ENCODE data around the gene MCOLN3.

DNA sequence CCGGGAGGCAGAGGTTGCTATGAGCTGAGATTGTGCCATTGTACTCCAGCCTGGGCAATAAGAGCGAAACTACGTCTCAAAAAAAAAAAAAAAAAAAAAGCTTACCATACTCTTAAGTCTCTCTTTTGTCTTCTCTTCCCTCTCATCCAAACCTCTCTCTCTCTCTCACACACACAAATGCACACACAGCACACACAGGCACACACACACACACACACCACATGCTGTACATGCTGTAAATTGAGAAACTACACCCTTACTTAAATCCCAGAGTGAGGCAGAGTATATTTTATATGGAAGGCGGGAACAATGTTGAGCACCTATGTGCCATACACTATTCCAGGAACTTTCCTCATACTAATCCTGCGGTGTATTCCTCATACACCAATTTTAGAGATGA, 6.5 kb downstream of the MCOLN3 start:
- TF ChIP-seq ZNF391 (tag by site-specific recombination; IDR thresholded peaks at IDR 0.05; ENCODE audit: borderline replicate concordance, low read depth) (no peak), ZNF423 (tag by site-specific recombination; IDR thresholded peaks at IDR 0.05) (no peak), ELK4 (IDR thresholded peaks at IDR 0.05; ENCODE audit: borderline replicate concordance, low read depth, low read length) (no peak), OVOL3 (tag by site-specific recombination; IDR thresholded peaks at IDR 0.05) (no peak), ZNF274 (IDR thresholded peaks at IDR 0.05; ENCODE audit: low read length) (no peak), ZNF274 (tag by site-specific recombination; IDR thresholded peaks at IDR 0.05; ENCODE audit: borderline replicate concordance) (no peak), ZNF677 (tag by site-specific recombination; IDR thresholded peaks at IDR 0.05) (no peak)
- TF ChIP-seq, protein P1, sequence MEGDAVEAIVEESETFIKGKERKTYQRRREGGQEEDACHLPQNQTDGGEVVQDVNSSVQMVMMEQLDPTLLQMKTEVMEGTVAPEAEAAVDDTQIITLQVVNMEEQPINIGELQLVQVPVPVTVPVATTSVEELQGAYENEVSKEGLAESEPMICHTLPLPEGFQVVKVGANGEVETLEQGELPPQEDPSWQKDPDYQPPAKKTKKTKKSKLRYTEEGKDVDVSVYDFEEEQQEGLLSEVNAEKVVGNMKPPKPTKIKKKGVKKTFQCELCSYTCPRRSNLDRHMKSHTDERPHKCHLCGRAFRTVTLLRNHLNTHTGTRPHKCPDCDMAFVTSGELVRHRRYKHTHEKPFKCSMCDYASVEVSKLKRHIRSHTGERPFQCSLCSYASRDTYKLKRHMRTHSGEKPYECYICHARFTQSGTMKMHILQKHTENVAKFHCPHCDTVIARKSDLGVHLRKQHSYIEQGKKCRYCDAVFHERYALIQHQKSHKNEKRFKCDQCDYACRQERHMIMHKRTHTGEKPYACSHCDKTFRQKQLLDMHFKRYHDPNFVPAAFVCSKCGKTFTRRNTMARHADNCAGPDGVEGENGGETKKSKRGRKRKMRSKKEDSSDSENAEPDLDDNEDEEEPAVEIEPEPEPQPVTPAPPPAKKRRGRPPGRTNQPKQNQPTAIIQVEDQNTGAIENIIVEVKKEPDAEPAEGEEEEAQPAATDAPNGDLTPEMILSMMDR (tag by site-specific recombination; IDR thresholded peaks at IDR 0.05): no peak
- TF ChIP-seq, protein P2, sequence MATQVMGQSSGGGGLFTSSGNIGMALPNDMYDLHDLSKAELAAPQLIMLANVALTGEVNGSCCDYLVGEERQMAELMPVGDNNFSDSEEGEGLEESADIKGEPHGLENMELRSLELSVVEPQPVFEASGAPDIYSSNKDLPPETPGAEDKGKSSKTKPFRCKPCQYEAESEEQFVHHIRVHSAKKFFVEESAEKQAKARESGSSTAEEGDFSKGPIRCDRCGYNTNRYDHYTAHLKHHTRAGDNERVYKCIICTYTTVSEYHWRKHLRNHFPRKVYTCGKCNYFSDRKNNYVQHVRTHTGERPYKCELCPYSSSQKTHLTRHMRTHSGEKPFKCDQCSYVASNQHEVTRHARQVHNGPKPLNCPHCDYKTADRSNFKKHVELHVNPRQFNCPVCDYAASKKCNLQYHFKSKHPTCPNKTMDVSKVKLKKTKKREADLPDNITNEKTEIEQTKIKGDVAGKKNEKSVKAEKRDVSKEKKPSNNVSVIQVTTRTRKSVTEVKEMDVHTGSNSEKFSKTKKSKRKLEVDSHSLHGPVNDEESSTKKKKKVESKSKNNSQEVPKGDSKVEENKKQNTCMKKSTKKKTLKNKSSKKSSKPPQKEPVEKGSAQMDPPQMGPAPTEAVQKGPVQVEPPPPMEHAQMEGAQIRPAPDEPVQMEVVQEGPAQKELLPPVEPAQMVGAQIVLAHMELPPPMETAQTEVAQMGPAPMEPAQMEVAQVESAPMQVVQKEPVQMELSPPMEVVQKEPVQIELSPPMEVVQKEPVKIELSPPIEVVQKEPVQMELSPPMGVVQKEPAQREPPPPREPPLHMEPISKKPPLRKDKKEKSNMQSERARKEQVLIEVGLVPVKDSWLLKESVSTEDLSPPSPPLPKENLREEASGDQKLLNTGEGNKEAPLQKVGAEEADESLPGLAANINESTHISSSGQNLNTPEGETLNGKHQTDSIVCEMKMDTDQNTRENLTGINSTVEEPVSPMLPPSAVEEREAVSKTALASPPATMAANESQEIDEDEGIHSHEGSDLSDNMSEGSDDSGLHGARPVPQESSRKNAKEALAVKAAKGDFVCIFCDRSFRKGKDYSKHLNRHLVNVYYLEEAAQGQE (tag by site-specific recombination; IDR thresholded peaks at IDR 0.05): no peak
